ENCODE measurements around the gene TFB1M.
"Not testable (repeated sequence)": the region's sequence is repeated elsewhere in the genome, so short reads cannot be mapped to it uniquely, and the experiment has no call there.

The TFB1M gene

DNA sequence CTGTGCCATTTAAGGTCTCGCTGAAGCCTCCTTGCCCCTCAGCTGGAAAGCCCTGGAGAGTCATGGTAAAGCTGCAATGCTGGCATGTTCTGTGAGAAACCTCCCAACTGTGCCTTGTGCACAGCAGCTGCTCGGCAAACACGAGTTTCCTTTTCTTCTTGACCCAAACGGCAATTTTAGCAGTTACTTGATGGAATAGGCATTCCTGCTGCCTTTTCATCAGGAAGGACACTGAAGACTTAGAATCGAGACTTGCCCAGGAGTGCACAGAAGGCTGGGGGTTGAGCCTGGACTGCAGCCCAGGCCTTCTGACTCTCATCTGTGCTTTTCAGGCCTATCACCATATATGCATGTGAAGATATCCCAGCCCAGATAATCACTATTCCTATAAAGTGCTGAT lies 79.2 kb downstream of the TFB1M start:
- DNase-seq (ENCODE audit: low spot score), result no peak

DNA sequence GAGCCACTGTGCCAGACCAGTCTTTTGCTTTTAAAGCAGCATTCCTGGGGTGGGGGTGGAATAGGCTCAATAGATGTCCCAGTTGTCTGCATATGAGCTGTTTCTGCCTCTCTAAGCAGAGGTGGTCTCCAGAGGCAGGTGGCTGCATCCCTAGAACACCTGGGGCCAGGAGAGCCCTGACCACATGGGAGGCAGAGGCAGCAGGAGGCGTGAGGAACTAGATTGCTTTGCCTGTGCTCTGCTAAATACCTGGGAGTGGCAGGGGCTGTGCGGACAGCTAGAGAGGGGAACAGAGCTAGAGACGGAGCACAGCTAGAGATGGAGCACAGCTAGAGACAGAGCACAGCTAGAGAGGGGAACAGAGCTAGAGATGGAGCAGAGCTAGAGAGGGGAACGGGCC lies 79.6 kb downstream of the TFB1M start:
- DNase-seq (ENCODE audit: low spot score), result no peak

DNA sequence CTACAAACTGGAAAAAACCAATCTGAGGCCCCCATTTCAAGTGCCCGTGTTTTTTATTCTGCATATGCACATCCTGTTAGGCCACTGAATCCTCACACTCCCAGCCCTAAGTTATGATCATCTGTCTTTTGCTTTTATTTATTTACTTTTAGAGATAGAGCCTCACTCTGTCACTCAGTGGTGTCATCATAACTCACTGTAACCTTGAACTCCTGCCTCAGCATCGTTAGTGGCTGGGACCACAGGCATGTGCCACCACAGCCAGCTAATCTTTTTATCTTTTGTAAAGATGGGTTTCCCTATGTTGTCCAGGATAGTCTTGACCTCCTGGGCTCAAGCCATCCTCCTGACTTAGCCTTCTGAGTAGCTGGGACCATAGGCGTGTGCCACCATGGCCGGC lies 80.1 kb downstream of the TFB1M start:
- no peak for DNase-seq (ENCODE audit: low spot score)

- DNase-seq (ENCODE audit: low spot score), result no peak
These were observed 81.4 kb downstream of the TFB1M start for GRCh38 chr6:155232848-155233247.

GRCh38 chr6:155230975-155231374 lies 83.3 kb downstream of the TFB1M start:
- DNase-seq (ENCODE audit: low spot score), result not testable (repeated sequence)

- no peak for DNase-seq (ENCODE audit: low spot score)
These were observed 85.6 kb downstream of the TFB1M start for GRCh38 chr6:155228546-155229166.

DNA sequence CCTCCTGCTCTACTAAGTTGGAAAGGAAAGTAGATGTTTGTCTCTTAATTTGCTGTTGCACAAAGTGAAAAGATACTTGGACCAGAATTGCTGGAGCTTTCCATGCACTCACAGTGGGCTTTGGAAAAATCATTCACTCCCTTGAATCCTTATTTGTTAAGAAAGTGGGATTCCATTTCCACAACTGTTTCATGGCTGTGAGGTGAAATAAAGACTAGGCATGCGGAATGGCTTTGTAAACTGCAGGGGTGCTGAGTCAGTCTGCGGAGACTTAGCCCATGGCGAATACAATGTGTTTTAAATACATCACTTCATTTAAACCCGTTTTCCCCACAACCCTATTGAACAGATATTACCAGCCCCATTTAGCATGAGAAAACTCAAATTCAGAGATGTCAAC lies 87.2 kb downstream of the TFB1M start:
- DNase-seq (ENCODE audit: low spot score), result no peak

GRCh38 chr6:155224618-155225017 lies 89.7 kb downstream of the TFB1M start:
- DNase-seq (ENCODE audit: low spot score), result no peak

DNA sequence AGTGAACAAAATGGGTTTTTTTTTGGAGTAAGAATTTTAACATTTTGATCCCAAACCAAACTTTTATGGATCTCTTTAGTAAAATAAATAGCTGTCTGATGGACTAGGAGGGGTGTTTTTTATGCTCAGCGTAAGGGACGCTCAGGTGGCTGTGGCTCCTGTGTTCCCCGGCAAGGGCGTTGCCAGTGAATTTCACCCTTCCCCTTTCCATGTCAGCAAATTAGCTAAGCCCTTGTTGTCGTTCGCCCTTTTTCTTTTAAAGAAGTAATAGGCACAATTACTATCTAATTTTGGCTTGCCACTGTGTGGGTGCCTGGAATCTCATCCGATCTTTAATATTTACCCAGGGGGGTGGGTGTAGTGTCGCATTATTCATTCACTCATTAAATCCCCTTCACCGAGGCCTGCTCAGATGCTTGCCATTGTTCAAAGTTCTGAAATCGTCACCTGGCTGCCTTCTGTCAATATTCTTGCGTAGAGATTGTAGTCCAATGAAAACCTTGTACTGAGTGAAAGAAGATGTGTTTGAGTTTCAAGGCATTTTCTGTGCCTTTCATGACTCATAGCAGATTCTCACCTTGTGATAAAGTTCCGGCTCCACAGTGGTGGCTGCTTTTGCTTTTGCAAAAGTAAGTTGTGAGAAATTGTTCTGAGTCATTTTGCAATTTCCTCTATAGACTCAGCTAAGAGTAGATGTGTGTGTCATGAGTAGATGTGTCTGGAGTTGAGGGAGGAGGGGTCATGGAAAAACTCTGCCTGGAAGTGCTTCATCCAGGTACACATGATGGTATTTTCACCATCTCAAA lies 90.4 kb downstream of the TFB1M start:
- peak; percentile 52 for DNase-seq (ENCODE audit: low spot score)

- DNase-seq (ENCODE audit: low spot score), result no peak
These were observed 91.8 kb downstream of the TFB1M start for GRCh38 chr6:155222506-155222905.

- no peak for DNase-seq (ENCODE audit: low spot score)
These were observed 93.2 kb downstream of the TFB1M start for GRCh38 chr6:155221086-155221485.

GRCh38 chr6:155219858-155220301 lies 94.4 kb downstream of the TFB1M start:
- no peak for DNase-seq (ENCODE audit: low spot score)

GRCh38 chr6:155219299-155219698 lies 95.0 kb downstream of the TFB1M start:
- DNase-seq (ENCODE audit: low spot score), result no peak

DNA sequence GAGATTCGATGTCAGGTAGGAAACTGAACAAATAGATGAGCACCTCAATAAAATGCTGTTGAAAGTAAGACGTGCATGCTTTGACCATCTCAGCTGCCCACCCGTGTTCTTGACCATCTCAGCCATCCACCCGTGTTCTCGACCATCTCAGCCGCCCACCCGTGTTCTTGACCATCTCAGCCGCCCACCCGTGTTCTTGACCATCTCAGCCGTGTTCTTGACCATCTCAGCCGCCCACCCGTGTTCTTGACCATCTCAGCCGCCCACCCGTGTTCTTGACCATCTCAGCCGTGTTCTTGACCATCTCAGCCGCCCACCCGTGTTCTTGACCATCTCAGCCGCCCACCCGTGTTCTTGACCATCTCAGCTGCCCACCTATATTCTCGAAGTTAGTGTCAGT lies 95.6 kb downstream of the TFB1M start:
- not testable (repeated sequence) for DNase-seq (ENCODE audit: low spot score)

GRCh38 chr6:155216312-155217046 lies 97.8 kb downstream of the TFB1M start:
- no peak for DNase-seq (ENCODE audit: low spot score)

GRCh38 chr6:155215906-155216305 lies 98.4 kb downstream of the TFB1M start:
- DNase-seq (ENCODE audit: low spot score), result no peak

- no peak for DNase-seq (ENCODE audit: low spot score)
These were observed 100.5 kb downstream of the TFB1M start for GRCh38 chr6:155213611-155214372.

GRCh38 chr6:155212616-155213380 lies 101.5 kb downstream of the TFB1M start:
- no peak for DNase-seq (ENCODE audit: low spot score)

DNA sequence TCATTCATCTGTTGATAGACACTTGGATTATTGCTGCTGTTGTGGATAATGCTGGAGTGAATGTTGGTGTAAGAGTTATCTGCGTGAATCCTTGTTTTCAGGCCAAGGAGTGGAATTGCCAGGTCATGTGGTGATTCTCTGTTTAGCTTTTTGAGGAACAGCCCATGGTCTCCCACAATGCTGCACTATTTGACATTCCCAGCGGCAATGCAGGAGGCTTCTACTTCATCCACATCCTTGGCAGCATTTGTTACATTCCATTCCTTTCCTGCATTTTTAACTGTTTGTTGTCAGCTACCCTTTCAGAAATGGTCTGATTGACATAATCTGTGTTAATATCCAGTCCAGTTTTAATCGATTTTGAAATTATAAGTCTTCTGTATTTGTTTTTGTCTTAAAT lies 102.2 kb downstream of the TFB1M start:
- no peak for DNase-seq (ENCODE audit: low spot score)

GRCh38 chr6:155207223-155207622 lies 107.1 kb downstream of the TFB1M start:
- DNase-seq (ENCODE audit: low spot score), result no peak
